Activated CD8-positive, alpha-beta memory T cell treated with anti-CD3 and anti-CD28 coated beads, Interleukin-2, amount 50 U/mL, for 48 hours (primary cell): ENCODE data around the gene RBM26.

Experiments
- DNase-seq: peaks from one replicate; pipeline ENCODE4 v3.0.0-alpha.2; 2020

RBM26 gene

DNA sequence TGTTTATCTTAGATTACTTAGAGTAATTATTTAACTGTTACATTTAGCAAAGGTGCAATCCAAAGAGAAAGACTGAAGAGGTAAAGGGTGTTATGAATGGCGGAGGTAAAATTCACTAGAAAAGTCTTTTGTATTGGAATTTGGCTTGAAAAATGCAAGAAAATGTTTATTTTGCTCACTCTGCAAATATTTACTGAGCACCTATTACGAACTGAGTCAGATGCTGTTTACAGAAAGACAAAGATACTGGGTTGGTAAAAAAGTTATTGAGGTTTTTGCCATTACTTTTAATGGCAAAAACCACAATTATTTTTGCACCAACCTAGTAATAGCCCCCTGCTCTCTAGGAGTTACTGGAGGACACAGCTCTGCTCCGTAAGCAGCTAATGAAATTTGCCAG is 135.2 kb downstream of the RBM26 start:
- DNase-seq, result no peak
